Activated CD4-positive, alpha-beta T cell treated with anti-CD3 and anti-CD28 coated beads for 24 hours (primary cell): Measurements from ENCODE around the gene MEF2C.
"Not testable (repeated sequence)": the region's sequence is repeated elsewhere in the genome, so short reads cannot be mapped to it uniquely, and the experiment has no call there.

Source experiments
- DNase-seq, 2 donors: peaks; one replicate each; pipeline ENCODE4 v3.0.0-alpha.2; 2020; ENCODE audit warnings: low read depth in 2 of 2

The MEF2C gene

GRCh38 chr5:88862547-88863175, 20.3 kb downstream of the MEF2C start:
- no peak for DNase-seq

- no peak for DNase-seq
Observed at GRCh38 chr5:88861231-88861630, 21.8 kb downstream of the MEF2C start.

GRCh38 chr5:88860501-88860900, 22.5 kb downstream of the MEF2C start:
- DNase-seq, result no peak

GRCh38 chr5:88858392-88858791, 24.6 kb downstream of the MEF2C start:
- no peak for DNase-seq

DNA sequence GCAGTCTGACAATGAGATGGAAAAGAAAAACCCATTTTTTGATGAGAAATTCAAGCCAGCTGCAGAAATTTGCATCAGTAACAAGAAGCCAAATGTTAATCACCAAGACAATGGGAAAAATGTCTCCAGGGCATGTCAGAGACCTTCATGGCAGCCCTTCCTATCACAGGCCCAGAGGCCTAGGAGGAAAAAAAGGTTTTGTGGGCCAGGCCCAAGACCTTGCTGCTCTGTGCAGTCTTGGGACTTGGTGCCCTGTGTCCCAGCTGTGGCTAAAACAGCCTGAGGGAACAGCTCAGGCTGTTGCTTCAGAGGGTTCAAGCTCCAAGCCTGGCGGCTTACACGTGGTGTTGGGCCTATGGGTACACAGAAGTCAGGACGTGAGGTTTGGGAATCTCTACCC, 26.6 kb downstream of the MEF2C start:
- not testable (repeated sequence) for DNase-seq

GRCh38 chr5:88854769-88855168, 28.2 kb downstream of the MEF2C start:
- no peak for DNase-seq

DNA sequence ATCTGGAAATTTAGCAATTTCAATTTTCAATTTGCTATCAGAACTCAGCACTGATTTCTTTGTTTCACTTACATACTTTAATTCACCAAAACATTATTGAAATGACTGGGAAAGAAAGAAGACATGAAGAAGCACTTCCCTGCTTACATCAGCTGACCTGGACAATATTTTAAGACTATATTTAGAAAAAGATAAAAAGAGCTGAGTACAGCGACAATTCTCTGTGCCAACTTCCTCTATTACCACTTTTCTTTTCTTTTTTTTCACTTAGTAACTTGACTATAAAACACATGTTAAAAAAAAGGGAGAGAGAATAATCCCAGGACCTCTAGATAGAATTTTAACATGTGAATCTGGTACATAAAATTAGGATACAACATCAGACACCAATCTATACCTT, 35.6 kb downstream of the MEF2C start:
- no peak for DNase-seq

- no peak for DNase-seq
Observed at GRCh38 chr5:88846434-88846833, 36.5 kb downstream of the MEF2C start.

DNA sequence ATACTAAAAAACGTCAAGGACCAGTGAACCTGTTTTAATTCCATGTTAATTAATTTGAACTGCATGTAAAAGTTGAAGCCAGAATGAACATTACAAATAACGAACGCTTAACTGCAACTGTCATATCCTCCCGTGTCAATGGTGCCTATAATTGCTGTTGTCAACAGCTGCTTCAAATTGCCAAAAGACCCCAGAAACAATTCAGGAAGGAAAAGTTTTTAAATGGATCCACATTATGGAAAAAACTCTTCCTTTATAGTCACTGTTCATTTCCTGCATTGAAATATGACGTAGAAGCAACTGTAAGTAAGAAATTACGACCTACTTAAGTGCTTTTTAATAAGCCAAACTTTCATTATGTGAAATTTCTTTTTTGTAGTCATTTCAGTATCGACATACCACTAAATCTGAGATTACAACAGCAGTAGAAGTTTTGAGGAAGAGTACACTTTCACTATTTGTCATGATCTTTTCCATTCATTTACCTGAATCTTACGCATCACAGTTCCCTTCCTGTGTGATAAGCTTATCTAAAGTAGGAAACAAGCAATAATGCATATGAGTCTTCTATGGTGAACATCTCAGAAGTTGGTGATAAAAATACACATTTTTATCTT, 37.8 kb downstream of the MEF2C start:
- DNase-seq, result no peak

- no peak for DNase-seq
Observed at GRCh38 chr5:88842784-88843183, 40.2 kb downstream of the MEF2C start.

DNA sequence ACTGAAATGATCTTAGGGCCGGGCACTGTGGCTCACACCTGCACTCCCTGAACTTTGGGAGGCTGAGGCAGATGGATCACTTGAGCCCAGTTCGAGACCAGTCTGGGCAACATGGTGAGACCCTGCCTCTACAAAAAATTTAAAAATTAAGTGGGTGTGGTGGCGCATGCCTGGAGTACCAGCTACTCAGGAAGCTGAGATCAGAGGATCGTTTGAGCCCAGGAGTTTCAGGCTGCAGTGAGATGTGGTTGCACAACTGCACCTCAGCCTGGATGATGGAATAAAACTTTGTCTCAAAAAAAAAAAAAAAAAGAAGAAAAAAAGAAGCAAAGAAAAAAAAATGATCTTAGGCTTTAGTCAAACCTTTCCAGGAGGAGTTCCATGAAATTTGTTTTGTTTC, 41.8 kb downstream of the MEF2C start:
- no peak for DNase-seq

DNA sequence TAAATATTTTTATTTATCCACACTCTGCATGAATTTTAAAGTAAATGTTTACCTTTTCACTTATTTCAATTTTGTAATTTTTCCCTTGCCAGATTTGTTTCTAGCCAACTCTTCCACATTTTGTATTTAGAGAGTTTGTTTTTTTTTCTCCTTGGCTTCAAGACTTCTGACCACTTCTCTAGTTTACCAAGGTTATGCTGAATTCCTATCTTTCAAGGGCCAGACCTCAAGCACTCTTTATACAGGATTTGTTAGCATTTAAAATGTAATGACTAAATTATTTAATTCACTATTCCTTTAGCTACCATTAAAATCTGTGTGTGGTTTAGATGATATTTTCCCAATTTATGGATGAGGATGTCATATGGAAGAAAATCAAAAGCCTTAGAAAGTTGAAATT, 42.5 kb downstream of the MEF2C start:
- no peak for DNase-seq

DNA sequence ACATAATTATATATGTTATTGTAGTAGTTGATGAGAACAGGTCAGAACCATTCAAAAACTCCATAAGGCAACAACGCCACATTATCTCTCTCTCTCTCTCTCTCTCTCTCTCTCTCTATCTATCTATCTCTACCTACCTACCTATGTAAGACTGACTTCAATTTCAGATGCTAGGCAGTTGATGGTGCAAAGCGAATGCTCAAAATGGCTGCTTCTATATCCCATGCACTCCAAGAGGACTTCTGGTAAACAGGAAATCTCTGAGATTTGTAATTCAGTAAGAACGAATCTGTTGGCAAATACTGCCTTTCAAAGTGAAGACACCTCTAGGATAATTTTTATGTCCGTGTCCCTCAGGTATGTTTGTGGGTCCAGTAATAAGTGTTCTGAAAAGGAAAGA, 43.7 kb downstream of the MEF2C start:
- DNase-seq, result no peak

- no peak for DNase-seq
Observed at GRCh38 chr5:88838500-88838899, 44.5 kb downstream of the MEF2C start.

- no peak for DNase-seq
Observed at GRCh38 chr5:88837817-88838216, 45.2 kb downstream of the MEF2C start.

GRCh38 chr5:88837222-88837621, 45.8 kb downstream of the MEF2C start:
- no peak for DNase-seq

DNA sequence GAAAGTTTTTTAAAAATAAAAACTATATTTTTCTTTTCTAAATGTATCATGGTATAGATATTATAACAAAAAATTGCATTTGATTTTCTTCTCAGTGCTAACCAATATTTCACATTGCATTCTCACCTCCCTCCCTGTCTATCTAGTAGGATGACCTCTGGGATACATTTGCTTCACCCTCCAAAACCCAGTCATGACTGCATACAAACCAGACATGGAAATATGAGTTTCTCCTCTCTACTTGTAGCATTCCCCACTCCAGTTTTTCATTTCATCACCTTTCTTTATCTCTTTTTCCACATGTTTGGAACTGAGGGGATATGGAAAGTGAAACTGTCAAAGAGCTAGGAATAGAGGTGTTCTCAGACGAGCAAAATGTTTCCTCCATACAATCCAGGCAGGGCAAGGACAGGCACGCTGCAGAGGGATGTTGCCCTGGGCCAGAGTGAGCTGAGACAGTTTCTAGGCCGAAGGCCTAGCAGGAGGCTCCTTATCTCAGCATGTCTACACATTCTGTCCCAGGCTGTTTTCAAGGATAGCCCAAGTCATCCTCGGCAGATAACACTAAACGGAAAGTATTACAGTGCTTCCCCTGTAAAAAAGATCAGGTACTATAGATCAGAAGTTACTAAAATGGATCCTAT, 46.7 kb downstream of the MEF2C start:
- no peak for DNase-seq

GRCh38 chr5:88834499-88834898, 48.5 kb downstream of the MEF2C start:
- no peak for DNase-seq

- DNase-seq, result no peak
Observed at GRCh38 chr5:88834131-88834462, 48.9 kb downstream of the MEF2C start.

- peak; percentile 4 to 16 for DNase-seq
Observed at GRCh38 chr5:88833371-88834130, 49.4 kb downstream of the MEF2C start.

DNA sequence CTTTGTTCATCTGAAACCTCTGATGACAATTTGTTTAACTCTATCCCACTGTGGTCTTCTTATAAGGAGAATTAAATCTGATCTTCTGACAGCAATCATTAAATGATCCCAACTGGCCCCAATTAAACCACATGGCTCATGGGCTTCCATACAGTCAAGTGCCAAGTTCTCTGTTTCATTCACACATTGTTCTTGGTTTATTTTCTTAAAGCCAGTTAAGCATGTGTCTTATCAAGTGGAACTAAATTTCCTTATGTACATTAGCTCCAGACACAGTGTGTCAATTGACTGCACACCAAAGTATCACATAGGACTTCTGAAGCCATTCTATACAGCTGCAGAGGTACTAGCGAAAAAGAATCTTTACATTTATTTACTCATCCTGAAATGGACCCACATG, 51.2 kb downstream of the MEF2C start:
- no peak for DNase-seq

GRCh38 chr5:88830567-88830966, 52.4 kb downstream of the MEF2C start:
- DNase-seq, result no peak

- DNase-seq, result no peak
Observed at GRCh38 chr5:88829775-88830174, 53.2 kb downstream of the MEF2C start.
